ENCODE results near the gene SPTSSA. TPM values are rescaled to one million over a fixed set of nuclear protein-coding genes. Genes with fewer than 3 reads are reported as not detected.

SPTSSA gene
- total and polyA plus RNA-seq, 7 donors: 22.8 to 79.3 (median 29.3) TPM

DNA sequence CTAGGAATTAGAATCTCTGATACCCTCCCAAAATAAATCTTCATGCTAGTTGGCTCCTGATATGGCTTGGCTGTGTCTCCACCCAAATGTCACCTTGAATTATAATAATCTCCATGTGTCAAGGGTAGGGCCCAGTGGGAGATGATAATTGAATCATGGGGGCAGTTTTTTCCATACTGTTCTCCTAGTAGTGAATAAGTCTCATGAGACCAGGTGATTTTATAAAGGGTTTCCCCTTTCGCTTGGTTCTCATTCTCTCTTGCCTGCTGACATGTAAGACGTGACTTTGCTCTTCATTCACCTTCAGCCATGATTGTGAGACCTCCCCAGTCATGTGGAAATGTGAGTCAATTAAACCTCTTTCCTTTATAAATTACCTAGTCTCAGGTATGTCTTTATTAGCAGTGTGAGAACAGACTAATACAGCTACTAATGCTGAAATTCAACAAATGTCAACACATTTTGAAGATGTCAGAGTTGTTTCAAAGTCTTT, 12.2 kb upstream of the SPTSSA start:
- Histone ChIP-seq H3K4me3 (no peak overlapping the region), H3K36me3 (no peaks in the 10 kb centered on the region), H3K9me3 (no peaks in the 10 kb centered on the region), H3K27me3 (no peaks in the 10 kb centered on the region), H3K27ac (no peak overlapping the region), H3K4me1 (no peaks in the 10 kb centered on the region)
- TF ChIP-seq POLR2AphosphoS5 (IDR thresholded peaks at IDR 0.05) (no peak), EP300 (IDR thresholded peaks at IDR 0.05) (no peak), POLR2A (IDR thresholded peaks at IDR 0.05) (no peak)
- TF ChIP-seq, protein P1, sequence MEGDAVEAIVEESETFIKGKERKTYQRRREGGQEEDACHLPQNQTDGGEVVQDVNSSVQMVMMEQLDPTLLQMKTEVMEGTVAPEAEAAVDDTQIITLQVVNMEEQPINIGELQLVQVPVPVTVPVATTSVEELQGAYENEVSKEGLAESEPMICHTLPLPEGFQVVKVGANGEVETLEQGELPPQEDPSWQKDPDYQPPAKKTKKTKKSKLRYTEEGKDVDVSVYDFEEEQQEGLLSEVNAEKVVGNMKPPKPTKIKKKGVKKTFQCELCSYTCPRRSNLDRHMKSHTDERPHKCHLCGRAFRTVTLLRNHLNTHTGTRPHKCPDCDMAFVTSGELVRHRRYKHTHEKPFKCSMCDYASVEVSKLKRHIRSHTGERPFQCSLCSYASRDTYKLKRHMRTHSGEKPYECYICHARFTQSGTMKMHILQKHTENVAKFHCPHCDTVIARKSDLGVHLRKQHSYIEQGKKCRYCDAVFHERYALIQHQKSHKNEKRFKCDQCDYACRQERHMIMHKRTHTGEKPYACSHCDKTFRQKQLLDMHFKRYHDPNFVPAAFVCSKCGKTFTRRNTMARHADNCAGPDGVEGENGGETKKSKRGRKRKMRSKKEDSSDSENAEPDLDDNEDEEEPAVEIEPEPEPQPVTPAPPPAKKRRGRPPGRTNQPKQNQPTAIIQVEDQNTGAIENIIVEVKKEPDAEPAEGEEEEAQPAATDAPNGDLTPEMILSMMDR (IDR thresholded peaks at IDR 0.05): no peak
- 90 to 92% methylated on average over 2 of the region's 2 CpGs for WGBS, 2 donors
- DNase-seq: no peak
- intact Hi-C loops (cut with DNase I): no loop called here

DNA sequence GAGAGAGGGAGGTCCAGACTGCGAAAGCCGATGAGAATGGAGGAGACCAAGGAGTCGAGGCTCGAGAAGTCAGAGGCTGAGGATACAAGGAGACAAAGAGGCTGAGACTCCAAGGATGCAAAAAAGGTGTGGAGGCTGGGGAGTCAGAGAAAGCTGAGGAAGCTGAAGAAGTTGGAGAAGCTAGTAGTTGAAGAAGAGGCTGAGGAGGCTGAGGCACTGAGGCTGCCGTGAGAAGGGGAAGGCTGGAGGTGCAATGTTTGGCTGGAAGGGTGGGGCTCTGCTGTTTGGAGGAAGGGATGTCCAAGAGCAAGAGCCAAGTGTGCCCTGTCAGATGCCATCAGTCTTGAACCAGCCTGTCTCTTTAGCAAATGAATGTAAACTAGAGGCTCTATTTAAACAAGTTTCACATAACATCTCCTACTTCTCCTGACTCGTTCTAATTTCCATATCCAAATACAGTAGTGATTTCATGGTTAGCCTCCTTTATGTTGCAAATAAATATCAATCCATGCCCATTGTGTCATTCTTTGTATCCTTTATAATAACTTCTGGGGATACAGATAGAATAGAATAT, 10.8 kb upstream of the SPTSSA start:
- Histone ChIP-seq H3K4me1 (no peaks in the 10 kb centered on the region), H3K36me3 (no peaks in the 10 kb centered on the region), H3K9me3 (no peaks in the 10 kb centered on the region), H3K27ac (no peak overlapping the region), H3K4me3 (no peak overlapping the region), H3K27me3 (no peaks in the 10 kb centered on the region)
- DNase-seq: no peak
- intact Hi-C loops (cut with DNase I): no loop called here
- WGBS, 2 donors: 71 to 90% methylated on average over 6 of the region's 6 CpGs
- TF ChIP-seq EP300 (IDR thresholded peaks at IDR 0.05): no peak
- TF ChIP-seq, protein P1 (IDR thresholded peaks at IDR 0.05): no peak
- no peak for TF ChIP-seq POLR2AphosphoS5 (IDR thresholded peaks at IDR 0.05)
- TF ChIP-seq POLR2A (IDR thresholded peaks at IDR 0.05): no peak

DNA sequence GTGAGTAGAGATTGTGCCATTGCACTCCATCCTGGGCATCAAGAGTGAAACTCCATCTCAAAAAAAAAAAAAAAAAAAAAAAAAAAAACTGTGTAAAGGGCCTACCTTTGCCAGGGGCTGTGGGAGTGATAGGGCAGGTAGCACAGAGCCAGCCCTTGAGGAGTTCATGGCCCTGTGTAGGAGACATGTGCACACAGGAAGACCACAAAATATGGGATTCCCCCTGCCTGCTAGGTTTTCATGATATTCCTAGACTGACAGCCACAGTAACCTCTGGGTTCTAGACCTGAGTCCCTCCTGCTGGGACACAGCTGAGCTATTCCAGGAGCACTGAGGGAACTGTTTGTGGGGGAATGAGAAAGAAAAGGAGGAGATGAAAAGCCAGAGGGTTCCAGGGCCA, 8.3 kb upstream of the SPTSSA start:
- no peak overlapping the region for H3K27ac ChIP-seq
- H3K4me3 ChIP-seq: no peak overlapping the region
- TF ChIP-seq EP300 (IDR thresholded peaks at IDR 0.05) (no peak), POLR2A (IDR thresholded peaks at IDR 0.05) (no peak), POLR2AphosphoS5 (IDR thresholded peaks at IDR 0.05) (no peak)
- TF ChIP-seq, protein P1 (IDR thresholded peaks at IDR 0.05): no peak
- H3K27me3 ChIP-seq: no peaks in the 10 kb centered on the region
- no peak for DNase-seq
- no peaks in the 10 kb centered on the region for H3K4me1 ChIP-seq
- intact Hi-C loops (cut with DNase I): no loop called here
- no peaks in the 10 kb centered on the region for H3K36me3 ChIP-seq
- H3K9me3 ChIP-seq: no peaks in the 10 kb centered on the region

DNA sequence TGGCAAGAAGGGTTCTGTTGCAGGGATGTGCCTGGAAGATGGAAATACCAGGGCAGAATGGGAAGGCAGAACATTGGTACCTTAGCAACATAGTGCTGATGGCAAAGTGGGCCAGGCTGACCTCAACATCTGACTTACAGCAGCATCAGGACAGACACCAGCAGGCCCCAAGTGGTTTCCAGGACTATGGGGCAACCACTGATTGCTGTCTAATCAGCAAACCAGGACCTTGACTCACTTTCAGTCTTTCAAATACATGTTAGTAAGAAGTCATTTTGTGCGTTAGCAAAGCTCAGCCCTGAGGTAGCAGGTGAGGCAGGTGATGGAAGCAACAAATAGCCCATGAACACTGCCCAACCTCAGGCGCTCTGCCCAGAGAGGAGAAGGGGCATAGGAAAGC, 4.7 kb upstream of the SPTSSA start:
- TF ChIP-seq, protein P1 (IDR thresholded peaks at IDR 0.05): no peak
- TF ChIP-seq POLR2A (IDR thresholded peaks at IDR 0.05) (no peak), POLR2AphosphoS5 (IDR thresholded peaks at IDR 0.05) (no peak), EP300 (IDR thresholded peaks at IDR 0.05) (no peak)
- Histone ChIP-seq H3K4me1 (peaks cover 0 to 6% (median 5%) of the 10 kb centered on the region in 4 donors), H3K27me3 (no peaks in the 10 kb centered on the region), H3K27ac (no peak overlapping the region), H3K36me3 (no peaks in the 10 kb centered on the region), H3K4me3 (no peak overlapping the region), H3K9me3 (no peaks in the 10 kb centered on the region)
- intact Hi-C loops (cut with DNase I): no loop called here
- no peak for DNase-seq
- 94 to 97% methylated on average over 2 of the region's 2 CpGs for WGBS, 2 donors

All from sigmoid colon (tissue), 7 donors.